Left lung (tissue), 10 donors: Measurements from ENCODE around the gene POLA2. TPM values are rescaled to one million over a fixed set of nuclear protein-coding genes. Genes with fewer than 3 reads are reported as not detected.

Experiments used
- ATAC-seq: fragments of 200-7000 bp; cut with Tn5 transposase; one replicate; pipeline ENCODE4 v1.9.1; 2020; ENCODE audit warnings: moderate library complexity
- DNase-seq, 4 donors: peaks; one replicate each; pipeline ENCODE4 v3.0.0-alpha.2; 2013 to 2020
- H3K27ac ChIP-seq, 2 donors: fragments of 200-600 bp; sonication (generic) in 1 of 2; one replicate each; pipeline versions ENCODE4 v1.5.0 to v1.8.0; 2020 to 2021
- H3K27me3 ChIP-seq, 2 donors: fragments of 200-600 bp; sonication (generic) in 1 of 2; one replicate each; pipeline versions ENCODE4 v1.5.0 to v1.8.0; 2020 to 2021
- H3K36me3 ChIP-seq, 2 donors: fragments of 200-600 bp; sonication (generic) in 1 of 2; one replicate each; pipeline versions ENCODE4 v1.5.0 to v1.8.0; 2020 to 2021
- H3K4me1 ChIP-seq, 2 donors: fragments of 200-600 bp; one replicate each; pipeline ENCODE4 v1.8.0; 2021
- H3K4me3 ChIP-seq, 2 donors: fragments of 200-600 bp; sonication (generic) in 1 of 2; one replicate each; pipeline versions ENCODE4 v1.5.0 to v1.8.0; 2020 to 2021; ENCODE audit warnings: mild to moderate bottlenecking in 1 of 2
- H3K9me3 ChIP-seq, 2 donors: fragments of 200-600 bp; sonication (generic) in 1 of 2; one replicate each; pipeline versions ENCODE4 v1.5.0 to v1.8.0; 2020 to 2021
- intact Hi-C, 2 donors: fragments of 100-400 bp; cut with DNase I; formaldehyde crosslinking; loops; one replicate each; pipeline versions ENCODE4 v1.11.2 to v1.14.2; 2022
- polyA plus RNA-seq, 6 donors: library from polyadenylated mRNA; unstranded; fragments of 120-200 nt; gene quantifications; one replicate each; pipeline ENCODE4 v1.2.1, GENCODE V29; 2013; ENCODE audit not compliant: insufficient read length in 6 of 6
- total RNA-seq, 2 donors: library from RNA; stranded (reverse); fragmentation: NEBNext Ultra II Directional; extraction: Animal tissue kit (Norgen Biotek cat#: 25700); gene quantifications; one replicate each; pipeline ENCODE4 v1.2.1, GENCODE V29; 2021
- TF ChIP-seq, protein P1 (sequence below), 2 donors: fragments of 200-600 bp; sonication (generic) in 1 of 2; IDR thresholded peaks; one replicate each; pipeline versions ENCODE4 v1.5.0 to v1.8.0; 2021; ENCODE audit warnings: antibody characterized with exemption in 2 of 2
- donor health status: DM: no; HTN: yes; CAD: no.
- donor health status: DM: no; HTN: no; CAD: no.

POLA2 gene
- total and polyA plus RNA-seq, 8 donors = 9.4 to 30.2 (median 21.1) TPM

DNA sequence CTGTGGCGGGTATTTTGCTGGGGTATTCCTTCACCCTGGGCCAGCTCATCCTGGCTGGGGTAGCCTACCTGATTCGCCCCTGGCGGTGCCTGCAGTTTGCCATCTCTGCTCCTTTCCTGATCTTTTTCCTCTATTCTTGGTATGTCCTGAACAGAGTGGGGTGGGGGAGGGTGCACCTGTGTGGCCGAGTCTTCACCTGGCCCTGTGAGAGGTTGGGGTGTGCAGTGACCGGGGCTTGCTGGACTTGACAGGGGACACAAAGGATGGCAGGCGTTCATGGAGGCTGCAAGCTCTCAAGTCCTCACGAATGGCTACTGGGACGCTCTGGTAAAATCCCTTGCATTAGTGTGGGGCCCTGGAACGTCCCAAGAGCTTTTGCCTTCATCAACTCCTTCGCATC is 40.7 kb upstream of the POLA2 start:
- ATAC-seq (no peak), DNase-seq (peak in 1 of 4 donors; percentile 15)
- Histone ChIP-seq H3K27me3 (no peaks in the 10 kb centered on the region), H3K36me3 (peaks cover 0 to 4% of the 10 kb centered on the region in 2 donors), H3K4me1 (peaks cover 8 to 37% of the 10 kb centered on the region in 2 donors), H3K27ac (no peak overlapping the region), H3K9me3 (no peaks in the 10 kb centered on the region), H3K4me3 (no peak overlapping the region)
- intact Hi-C loops = no loop called here
- TF ChIP-seq, protein P1, sequence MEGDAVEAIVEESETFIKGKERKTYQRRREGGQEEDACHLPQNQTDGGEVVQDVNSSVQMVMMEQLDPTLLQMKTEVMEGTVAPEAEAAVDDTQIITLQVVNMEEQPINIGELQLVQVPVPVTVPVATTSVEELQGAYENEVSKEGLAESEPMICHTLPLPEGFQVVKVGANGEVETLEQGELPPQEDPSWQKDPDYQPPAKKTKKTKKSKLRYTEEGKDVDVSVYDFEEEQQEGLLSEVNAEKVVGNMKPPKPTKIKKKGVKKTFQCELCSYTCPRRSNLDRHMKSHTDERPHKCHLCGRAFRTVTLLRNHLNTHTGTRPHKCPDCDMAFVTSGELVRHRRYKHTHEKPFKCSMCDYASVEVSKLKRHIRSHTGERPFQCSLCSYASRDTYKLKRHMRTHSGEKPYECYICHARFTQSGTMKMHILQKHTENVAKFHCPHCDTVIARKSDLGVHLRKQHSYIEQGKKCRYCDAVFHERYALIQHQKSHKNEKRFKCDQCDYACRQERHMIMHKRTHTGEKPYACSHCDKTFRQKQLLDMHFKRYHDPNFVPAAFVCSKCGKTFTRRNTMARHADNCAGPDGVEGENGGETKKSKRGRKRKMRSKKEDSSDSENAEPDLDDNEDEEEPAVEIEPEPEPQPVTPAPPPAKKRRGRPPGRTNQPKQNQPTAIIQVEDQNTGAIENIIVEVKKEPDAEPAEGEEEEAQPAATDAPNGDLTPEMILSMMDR (IDR thresholded peaks at IDR 0.05) = no peak

DNA sequence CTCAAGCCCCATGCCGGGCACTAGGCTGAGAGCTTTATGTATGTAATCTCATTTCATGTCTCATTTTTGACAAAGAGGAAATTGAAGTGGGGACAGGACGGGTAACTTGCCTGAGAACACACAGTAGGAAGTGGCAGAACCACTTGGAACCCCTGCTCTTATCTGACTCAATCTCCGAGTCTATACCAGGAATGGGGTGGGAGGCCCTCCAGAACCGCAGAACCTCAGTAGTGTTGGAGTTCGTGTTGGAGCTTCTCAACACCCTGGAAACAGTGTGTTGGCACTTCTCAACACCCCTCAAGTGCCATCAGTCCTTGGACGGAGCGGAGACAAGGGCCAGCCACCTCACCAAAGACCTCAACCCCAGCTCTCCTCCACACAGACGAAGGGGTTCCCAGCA is 38.8 kb upstream of the POLA2 start:
- ATAC-seq = peak; percentile 52

DNA sequence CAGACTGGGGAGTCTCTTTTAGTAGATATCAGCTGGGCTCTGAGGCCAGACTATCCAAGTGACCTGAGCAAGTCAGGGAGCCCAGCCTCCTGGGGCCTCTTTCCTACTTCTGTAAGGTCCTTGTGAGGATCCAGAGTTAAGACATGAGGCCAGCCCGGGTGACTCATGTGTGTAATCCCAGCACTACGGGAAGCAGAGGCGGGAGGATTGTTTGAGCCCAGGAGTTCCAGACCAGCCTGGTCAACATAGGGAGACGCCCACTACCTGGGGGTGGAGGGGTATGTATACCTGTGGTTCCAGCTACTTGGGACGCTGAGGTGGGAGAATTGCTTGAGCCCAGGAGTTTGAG is 36.9 kb upstream of the POLA2 start:
- DNase-seq (peak in 2 of 4 donors; percentile 52 to 75), ATAC-seq (peak; percentile 90)
- intact Hi-C loops = no loop called here
- H3K36me3 ChIP-seq = no peaks in the 10 kb centered on the region
- TF ChIP-seq, protein P1 (IDR thresholded peaks at IDR 0.05) = no peak
- no peak overlapping the region for H3K27ac ChIP-seq
- no peaks in the 10 kb centered on the region for H3K9me3 ChIP-seq
- no peaks in the 10 kb centered on the region for H3K27me3 ChIP-seq
- H3K4me1 ChIP-seq = peaks cover 11 to 41% of the 10 kb centered on the region in 2 donors
- peak overlapping the region in 1 of 2 donors; percentile 45 for H3K4me3 ChIP-seq

More for the DNA sequence above, 38.8 kb upstream of the POLA2 start:
- Histone ChIP-seq H3K36me3 (peaks cover 0 to 4% of the 10 kb centered on the region in 2 donors), H3K4me1 (peaks cover 11 to 41% of the 10 kb centered on the region in 2 donors), H3K9me3 (no peaks in the 10 kb centered on the region), H3K27me3 (no peaks in the 10 kb centered on the region), H3K27ac (peak overlapping the region in 1 of 2 donors; percentile 65), H3K4me3 (no peak overlapping the region)
- no peak for DNase-seq
- TF ChIP-seq, protein P1 (IDR thresholded peaks at IDR 0.05) = no peak
- intact Hi-C loops = no loop called here

DNA sequence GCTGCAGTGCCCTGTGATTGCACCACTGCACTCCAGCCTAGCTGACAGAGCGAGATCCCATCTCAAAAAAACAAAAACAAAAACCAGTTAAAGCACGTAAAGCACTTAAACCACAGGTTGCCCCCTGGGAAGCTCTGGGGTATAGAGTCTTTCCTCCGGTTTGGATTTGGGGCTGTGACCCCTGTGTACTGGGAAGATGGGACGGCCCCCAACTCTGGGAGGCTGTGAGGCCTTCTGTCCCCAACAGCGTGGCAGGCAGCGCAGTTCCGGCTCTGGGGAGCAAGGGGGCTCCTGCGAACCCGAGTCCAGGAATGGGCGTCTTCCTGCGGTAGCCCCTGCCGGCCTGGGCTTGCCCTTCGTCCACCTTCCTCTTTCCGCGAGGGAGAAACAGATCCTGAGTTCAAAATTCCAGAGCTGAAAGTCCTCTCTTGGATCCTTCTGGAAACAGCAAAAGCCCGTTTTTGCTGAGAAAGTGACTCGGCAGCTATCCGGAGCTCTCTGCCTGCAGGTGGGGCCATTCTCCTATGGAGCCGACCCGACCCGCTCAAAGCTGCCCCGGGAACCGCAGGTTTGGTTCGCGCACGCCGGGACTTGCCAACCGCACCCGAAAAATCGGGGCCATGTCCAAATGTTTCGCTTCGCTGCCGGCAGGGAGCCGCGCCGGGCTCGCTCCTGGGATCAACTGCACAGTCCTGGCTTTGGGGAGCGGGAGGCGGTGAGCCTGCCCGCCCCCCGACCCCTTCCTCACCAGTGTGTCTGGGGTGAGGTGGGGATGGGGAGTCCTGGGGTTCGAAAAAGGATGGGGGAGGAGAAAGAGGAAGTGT is 36.3 kb upstream of the POLA2 start:
- Histone ChIP-seq H3K27ac (peak overlapping the region in 1 of 2 donors; percentile 53), H3K4me3 (peak overlapping the region; percentile 29 to 45), H3K9me3 (no peaks in the 10 kb centered on the region), H3K36me3 (no peaks in the 10 kb centered on the region), H3K4me1 (peaks cover 11 to 41% of the 10 kb centered on the region in 2 donors), H3K27me3 (no peaks in the 10 kb centered on the region)
- intact Hi-C loops = no loop called here
- ATAC-seq = peak; percentile 81
- DNase-seq = peak; percentile 22 to 88 (median 58)
- TF ChIP-seq, protein P1 (IDR thresholded peaks at IDR 0.05) = peak in 1 of 2 donors; percentile 31

DNA sequence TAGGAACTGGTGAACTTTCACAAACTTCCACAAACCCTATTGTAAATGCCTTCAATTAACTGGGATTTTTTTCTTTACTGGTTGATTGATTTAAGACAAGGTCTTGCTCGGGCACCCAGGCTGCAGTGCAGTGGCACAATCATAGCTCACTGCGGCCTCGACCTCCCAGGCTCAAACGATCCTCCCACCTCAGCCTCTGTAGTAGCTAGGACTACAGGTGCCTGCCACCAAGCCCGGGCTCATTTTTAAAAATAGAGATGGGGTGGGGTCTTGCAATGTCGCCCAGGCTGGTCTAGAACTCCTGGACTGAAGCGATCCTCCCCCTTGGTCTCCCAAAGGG is 35.7 kb upstream of the POLA2 start:
- TF ChIP-seq, protein P1 (IDR thresholded peaks at IDR 0.05) = no peak
- Histone ChIP-seq H3K27me3 (no peaks in the 10 kb centered on the region), H3K9me3 (no peaks in the 10 kb centered on the region), H3K27ac (peak overlapping the region in 1 of 2 donors; percentile 53), H3K36me3 (no peaks in the 10 kb centered on the region), H3K4me3 (peak overlapping the region; percentile 29 to 45), H3K4me1 (peaks cover 11 to 41% of the 10 kb centered on the region in 2 donors)
- peak in 1 of 4 donors; percentile 26 for DNase-seq
- intact Hi-C loops = no loop called here
- no peak for ATAC-seq
